ENCODE measurements around the gene CHN2. TPM values are rescaled to one million over a fixed set of nuclear protein-coding genes. Genes with fewer than 3 reads are reported as not detected.
A peak's percentile ranks its signal among the peaks of the same experiment; 100 is the strongest.

CHN2 gene
- total RNA-seq, 1 experiment from 2014 or later: not detected

GRCh38 chr7:29379551-29379950, 185.0 kb downstream of the CHN2 start:
- H3K4me1 ChIP-seq (replicated peaks; ENCODE audit: insufficient read depth): peaks cover 37% of the 10 kb centered on the region
- H3K27me3 ChIP-seq (ENCODE audit: insufficient read depth, low read depth): no peaks in the 10 kb centered on the region
- no peak overlapping the region for H3K4me3 ChIP-seq
- H4K20me1 ChIP-seq (ENCODE audit: insufficient read depth): no peaks in the 10 kb centered on the region
- H3K9me3 ChIP-seq (ENCODE audit: insufficient read depth, low read depth): no peaks in the 10 kb centered on the region
- peaks cover 22% of the 10 kb centered on the region for H3F3A ChIP-seq (ENCODE audit: insufficient read depth, low read depth)
- H3K79me2 ChIP-seq (ENCODE audit: low read depth): no peaks in the 10 kb centered on the region
- H3K27ac ChIP-seq: no peak overlapping the region
- no peaks in the 10 kb centered on the region for H3K36me3 ChIP-seq (ENCODE audit: low read depth)
- ChIA-PET CTCF (no interaction called here), POLR2A (ENCODE audit: unreplicated experiment) (no interaction called here)
- no peaks in the 10 kb centered on the region for H3K9me2 ChIP-seq (ENCODE audit: insufficient read depth)
- no peak overlapping the region for H2AFZ ChIP-seq
- TF ChIP-seq EZH2 (IDR thresholded peaks at IDR 0.05; ENCODE audit: low read depth): no peak
- DNase-seq: no peak
- no TSS peak for BruUV-seq (replicated peaks)
- H3K4me2 ChIP-seq: no peak overlapping the region
- intact Hi-C loops (cut with micrococcal nuclease; ENCODE audit: unreplicated experiment): no loop called here

GRCh38 chr7:29381206-29382094, 186.9 kb downstream of the CHN2 start:
- Histone ChIP-seq H2AFZ (no peak overlapping the region), H3K4me3 (no peak overlapping the region), H3K36me3 (ENCODE audit: low read depth) (no peaks in the 10 kb centered on the region), H3F3A (ENCODE audit: insufficient read depth, low read depth) (peaks cover 5% of the 10 kb centered on the region), H3K4me2 (no peak overlapping the region), H3K9me2 (ENCODE audit: insufficient read depth) (no peaks in the 10 kb centered on the region), H3K79me2 (ENCODE audit: low read depth) (no peaks in the 10 kb centered on the region), H3K27me3 (ENCODE audit: insufficient read depth, low read depth) (no peaks in the 10 kb centered on the region), H3K4me1 (replicated peaks; ENCODE audit: insufficient read depth) (peaks cover 21% of the 10 kb centered on the region), H3K9me3 (ENCODE audit: insufficient read depth, low read depth) (no peaks in the 10 kb centered on the region), H3K27ac (no peak overlapping the region), H4K20me1 (ENCODE audit: insufficient read depth) (no peaks in the 10 kb centered on the region)
- intact Hi-C loops (cut with micrococcal nuclease; ENCODE audit: unreplicated experiment): no loop called here
- peak in 1 of 2 experiments; percentile 66 for DNase-seq
- TF ChIP-seq EZH2 (IDR thresholded peaks at IDR 0.05; ENCODE audit: low read depth) (no peak), CTCF (conservative IDR thresholded peaks at IDR 0.05) (no peak)
- BruUV-seq (replicated peaks): no TSS peak
- CTCF ChIA-PET: interaction anchor here (0.6 kb wide), 1 partner anchor 453 kb away, joined by 3 read pairs; no protein-coding TSS in a partner anchor
- POLR2A ChIA-PET (ENCODE audit: unreplicated experiment): no interaction called here

GRCh38 chr7:29384277-29384676, 189.7 kb downstream of the CHN2 start:
- BruUV-seq (replicated peaks): no TSS peak
- no peak overlapping the region for H2AFZ ChIP-seq
- H3K9me2 ChIP-seq (ENCODE audit: insufficient read depth): no peaks in the 10 kb centered on the region
- no peak overlapping the region for H3K4me2 ChIP-seq
- ChIA-PET CTCF (no interaction called here), POLR2A (ENCODE audit: unreplicated experiment) (no interaction called here)
- no peaks in the 10 kb centered on the region for H3K27me3 ChIP-seq (ENCODE audit: insufficient read depth, low read depth)
- H3K27ac ChIP-seq: no peak overlapping the region
- H4K20me1 ChIP-seq (ENCODE audit: insufficient read depth): no peaks in the 10 kb centered on the region
- no peaks in the 10 kb centered on the region for H3K79me2 ChIP-seq (ENCODE audit: low read depth)
- TF ChIP-seq EZH2 (IDR thresholded peaks at IDR 0.05; ENCODE audit: low read depth) (no peak), CTCF (conservative IDR thresholded peaks at IDR 0.05) (no peak)
- no peak overlapping the region for H3K4me3 ChIP-seq
- no peaks in the 10 kb centered on the region for H3K36me3 ChIP-seq (ENCODE audit: low read depth)
- DNase-seq: no peak
- H3K9me3 ChIP-seq (ENCODE audit: insufficient read depth, low read depth): no peaks in the 10 kb centered on the region
- H3F3A ChIP-seq (ENCODE audit: insufficient read depth, low read depth): no peaks in the 10 kb centered on the region
- intact Hi-C loops (cut with micrococcal nuclease; ENCODE audit: unreplicated experiment): no loop called here
- H3K4me1 ChIP-seq (replicated peaks; ENCODE audit: insufficient read depth): peaks cover 9% of the 10 kb centered on the region

Measured in PC-9 (cell line).